Measurements from ENCODE around the gene RSPH9.

GRCh38 chr6:43720999-43721398 lies 76.2 kb downstream of the RSPH9 start:
- no peak for TF ChIP-seq CTCF (IDR thresholded peaks at IDR 0.05)
- TF ChIP-seq POLR2A (IDR thresholded peaks at IDR 0.05), result no peak
